HG02884 (cell line): ENCODE results near the gene MORC3.
"Not testable (repeated sequence)": the region's sequence is repeated elsewhere in the genome, so short reads cannot be mapped to it uniquely, and the experiment has no call there.

ENCODE experiments used
- ATAC-seq: cut with Tn5 transposase; IDR thresholded peaks from one replicate; pipeline ENCODE4 v1.9.1; 2021; ENCODE audit warnings: mild to moderate bottlenecking, moderate library complexity; ENCODE audit not compliant: unreplicated experiment

The MORC3 gene

DNA sequence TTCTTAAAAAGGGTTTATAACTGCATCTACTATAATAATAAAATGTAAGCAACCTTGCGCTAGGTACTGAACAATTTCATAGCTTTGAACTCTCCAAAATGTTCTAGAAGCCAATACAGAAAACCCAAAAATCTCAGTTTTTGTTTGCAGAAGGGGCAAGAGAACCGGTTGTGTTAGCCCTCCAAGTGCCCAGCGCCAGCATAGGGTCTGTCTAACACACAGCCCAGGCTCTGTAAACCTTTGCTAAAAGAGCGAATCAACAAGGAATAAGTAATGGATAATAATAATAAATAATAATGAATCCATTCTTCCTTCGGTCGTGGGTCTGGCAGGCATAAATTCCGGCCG lies 64.9 kb downstream of the MORC3 start:
- no peak for ATAC-seq

DNA sequence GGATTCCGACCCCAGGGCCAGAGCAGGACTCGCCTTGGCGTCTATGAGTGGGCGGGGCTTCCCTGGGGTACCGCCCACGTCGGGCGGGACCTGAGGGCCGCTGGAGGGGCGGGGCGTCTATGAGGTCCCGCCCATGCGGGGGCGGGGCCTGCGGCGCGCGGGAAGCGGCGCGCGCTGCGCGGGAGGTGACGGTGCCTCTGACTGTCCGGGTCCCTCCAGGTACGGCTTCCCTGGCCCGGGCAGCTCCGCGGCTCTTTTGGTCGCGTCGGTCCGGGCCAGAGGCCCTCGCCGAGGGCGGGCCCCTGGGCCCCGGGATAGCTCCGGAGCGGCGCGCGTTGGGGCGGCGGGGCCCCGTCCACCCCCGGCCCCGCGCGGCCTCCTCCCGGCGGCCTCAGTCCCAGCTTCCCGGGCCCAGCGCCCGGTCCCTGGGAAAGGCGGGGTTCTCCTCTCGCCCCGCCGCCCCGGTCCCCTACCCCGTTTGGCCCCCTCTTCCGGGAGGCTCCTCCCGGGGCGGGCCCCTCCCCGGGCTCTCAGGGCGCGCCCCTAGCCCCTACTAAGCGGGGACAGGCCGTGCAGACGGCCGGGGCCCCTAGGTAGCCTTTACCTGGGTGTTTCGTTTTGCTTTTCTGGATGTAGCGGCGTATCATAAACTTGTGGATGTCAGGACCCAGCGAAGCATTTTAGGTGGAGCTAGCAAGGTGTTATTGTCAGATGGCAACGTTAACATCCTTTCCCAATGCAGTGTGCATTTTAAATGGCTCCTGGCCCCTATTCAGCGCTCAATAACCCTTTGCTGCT lies 65.4 kb downstream of the MORC3 start, which contains the start of gene CHAF1B:
TSS of gene CHAF1B (plus strand) at position 160 of the 798 bp plus-strand sequence. CDS start 745 bp downstream, outside the sequence.
- peak; percentile 82 for ATAC-seq

GRCh38 chr21:36386031-36386642 lies 66.1 kb downstream of the MORC3 start:
- ATAC-seq = no peak

GRCh38 chr21:36388096-36388495 lies 68.1 kb downstream of the MORC3 start:
- ATAC-seq = no peak

DNA sequence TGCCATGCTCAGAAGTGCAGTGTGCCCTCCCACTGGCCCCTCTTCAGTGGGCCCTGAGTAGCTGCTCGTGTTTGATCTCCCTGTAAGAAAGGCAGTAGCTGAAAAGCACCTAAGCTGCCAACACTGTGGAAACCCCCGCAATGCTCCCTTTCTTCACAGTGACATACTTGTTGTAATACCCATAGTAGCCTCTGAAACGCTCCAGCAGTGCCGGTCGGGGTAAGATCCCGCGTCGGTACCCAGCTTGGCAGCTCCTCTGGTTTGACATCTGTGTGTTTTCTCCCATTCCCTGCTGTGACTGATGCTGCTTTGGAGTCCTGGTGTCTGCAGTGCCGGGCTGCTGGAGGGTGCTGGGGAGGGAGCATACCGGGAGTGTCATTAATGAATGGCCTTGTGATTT lies 68.8 kb downstream of the MORC3 start:
- no peak for ATAC-seq

- ATAC-seq = not testable (repeated sequence)
Observed at GRCh38 chr21:36391649-36392048, 71.7 kb downstream of the MORC3 start.

GRCh38 chr21:36395353-36396111 lies 75.5 kb downstream of the MORC3 start:
- ATAC-seq = no peak

DNA sequence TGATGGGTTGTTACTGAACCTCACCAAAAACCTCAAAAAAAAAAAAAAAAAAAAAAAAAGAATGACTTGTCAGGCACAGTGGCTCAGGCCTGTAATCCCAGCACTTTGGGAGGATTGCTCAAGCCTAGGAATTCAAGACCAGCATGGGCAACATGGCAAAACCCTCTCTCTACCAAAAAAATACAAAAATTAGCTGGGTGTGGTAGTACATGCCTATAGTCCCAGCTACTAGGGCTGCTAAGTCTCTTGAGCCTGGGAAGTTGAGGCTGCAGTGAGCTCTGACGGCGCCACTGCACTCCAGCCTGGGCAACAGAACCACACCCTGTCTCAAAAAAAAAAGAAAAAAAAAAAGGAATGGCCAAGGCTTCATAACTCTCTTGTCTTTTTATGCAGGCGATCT lies 76.3 kb downstream of the MORC3 start:
- no peak for ATAC-seq

- ATAC-seq = no peak
Observed at GRCh38 chr21:36396971-36397370, 77.0 kb downstream of the MORC3 start.

DNA sequence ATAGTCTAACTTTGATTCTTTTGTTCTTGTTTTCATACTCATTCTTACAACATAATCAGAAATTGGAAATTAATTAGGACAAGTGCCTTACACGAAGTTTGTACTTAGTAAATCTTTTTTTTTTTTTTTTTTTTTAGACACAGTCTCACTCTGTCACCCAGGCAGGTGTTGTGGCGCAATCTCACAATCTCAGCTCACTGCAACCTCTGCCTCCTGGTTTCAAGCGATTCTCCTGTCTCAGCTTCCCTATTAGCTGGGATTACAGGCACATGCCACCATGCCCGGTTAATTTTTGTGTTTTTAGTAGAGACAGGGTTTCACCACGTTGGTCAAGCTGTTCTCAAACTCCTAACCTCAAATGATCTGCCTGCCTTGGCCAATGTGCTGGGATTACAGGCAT lies 77.6 kb downstream of the MORC3 start:
- no peak for ATAC-seq

DNA sequence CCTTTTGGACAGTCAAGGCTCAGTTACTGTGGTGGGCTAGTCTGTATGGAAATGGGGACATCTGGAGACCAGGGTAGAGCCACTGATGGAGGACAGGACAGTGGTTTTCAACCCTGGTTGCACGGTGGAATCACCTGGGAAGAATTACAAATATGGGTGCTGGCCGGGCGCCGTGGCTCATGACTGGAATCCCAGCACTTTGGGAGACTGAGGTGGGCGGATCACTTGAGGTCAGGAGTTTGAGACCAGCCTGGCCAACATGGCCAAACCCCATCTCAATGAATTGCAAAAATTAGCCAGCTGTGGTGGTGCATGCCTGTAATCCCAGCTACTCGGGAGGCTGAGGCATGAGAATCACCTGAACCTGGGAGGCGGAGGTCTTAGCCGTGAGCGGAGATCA lies 79.7 kb downstream of the MORC3 start:
- ATAC-seq = not testable (repeated sequence)

- no peak for ATAC-seq
Observed at GRCh38 chr21:36400719-36401118, 80.7 kb downstream of the MORC3 start.

DNA sequence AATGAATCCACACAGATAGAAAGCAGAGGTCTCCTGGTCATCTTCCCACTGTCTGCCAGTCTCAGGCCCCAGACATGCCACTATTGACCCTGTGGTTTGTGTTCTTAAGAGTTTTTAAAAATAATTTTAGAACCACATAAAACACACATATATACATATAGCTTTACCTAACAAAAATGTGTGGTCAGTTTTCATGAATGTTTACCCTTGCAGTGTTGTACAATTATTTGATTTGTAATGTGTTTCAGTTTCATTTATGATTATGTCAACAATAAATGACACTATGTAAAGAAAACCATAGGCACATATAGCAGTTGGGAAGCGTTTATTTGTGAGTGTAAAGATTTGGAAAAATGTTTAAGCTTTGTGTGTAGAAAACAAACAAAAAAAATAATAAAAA lies 82.3 kb downstream of the MORC3 start:
- ATAC-seq = no peak

DNA sequence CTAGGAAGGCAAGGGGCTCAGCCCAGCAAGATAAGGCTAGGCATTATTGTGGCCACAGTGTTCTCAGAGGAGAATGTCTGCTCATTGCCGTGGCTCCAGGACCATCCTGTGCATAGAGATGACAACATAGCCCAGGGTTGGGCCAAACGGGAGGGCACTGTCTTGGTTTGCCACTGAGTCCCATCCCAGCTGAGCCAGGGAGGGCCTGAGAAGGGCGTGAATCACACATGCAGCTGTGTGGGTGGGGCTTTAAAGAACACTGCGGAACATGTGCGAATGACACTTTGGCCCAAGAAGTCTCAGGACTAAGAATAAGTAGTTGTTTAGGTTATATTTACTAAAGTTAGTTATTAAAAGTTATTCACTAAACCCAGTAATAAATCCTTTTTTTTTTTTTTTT lies 83.7 kb downstream of the MORC3 start:
- no peak for ATAC-seq

DNA sequence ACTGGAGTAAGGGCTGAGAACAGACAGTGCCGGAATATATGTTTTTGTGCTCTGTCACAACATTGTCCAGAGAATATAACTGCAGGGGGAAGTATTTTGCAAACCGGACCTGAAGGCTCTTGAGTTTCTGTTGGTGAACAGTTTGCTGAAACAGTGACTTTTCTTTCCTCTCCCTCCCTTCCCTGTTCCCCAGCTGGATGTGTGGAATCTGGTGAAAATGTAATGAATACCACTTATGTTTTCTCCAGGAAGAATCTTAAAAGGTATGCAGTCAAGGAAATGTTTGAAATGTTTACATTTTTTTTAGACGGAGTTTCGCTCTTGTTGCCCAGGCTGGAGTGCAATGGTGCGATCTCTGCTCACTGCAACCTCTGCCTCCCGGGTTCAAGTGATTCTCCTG lies 88.6 kb downstream of the MORC3 start:
- ATAC-seq = no peak

DNA sequence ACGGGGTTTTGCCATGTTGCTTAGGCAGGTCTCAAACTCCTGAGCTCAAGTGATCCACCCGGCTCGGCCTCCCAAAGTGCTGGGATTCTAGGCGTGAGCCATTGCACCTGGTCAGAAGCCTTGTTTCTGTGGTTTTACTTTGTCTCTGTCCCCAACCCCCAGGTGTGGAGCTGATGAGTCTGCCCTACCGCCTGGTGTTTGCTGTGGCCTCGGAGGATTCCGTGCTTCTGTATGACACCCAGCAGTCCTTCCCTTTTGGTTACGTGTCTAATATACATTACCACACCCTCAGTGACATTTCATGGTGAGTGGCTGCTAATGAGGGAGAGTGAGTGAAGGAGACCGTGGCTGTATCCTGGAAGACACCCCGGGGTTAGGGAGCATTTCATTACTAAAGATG lies 91.3 kb downstream of the MORC3 start:
- ATAC-seq = no peak

DNA sequence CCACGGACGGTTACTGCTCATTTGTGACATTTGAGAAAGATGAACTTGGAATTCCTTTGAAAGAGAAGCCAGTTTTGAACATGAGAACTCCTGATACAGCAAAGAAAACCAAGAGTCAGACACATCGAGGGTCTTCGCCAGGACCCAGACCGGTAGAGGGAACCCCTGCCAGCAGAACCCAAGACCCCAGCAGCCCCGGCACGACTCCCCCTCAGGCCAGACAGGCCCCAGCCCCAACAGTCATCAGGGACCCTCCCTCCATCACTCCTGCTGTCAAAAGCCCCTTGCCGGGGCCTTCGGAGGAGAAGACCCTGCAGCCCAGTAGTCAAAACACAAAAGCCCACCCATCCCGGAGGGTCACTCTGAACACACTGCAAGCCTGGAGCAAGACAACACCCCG lies 92.9 kb downstream of the MORC3 start:
- ATAC-seq = no peak

DNA sequence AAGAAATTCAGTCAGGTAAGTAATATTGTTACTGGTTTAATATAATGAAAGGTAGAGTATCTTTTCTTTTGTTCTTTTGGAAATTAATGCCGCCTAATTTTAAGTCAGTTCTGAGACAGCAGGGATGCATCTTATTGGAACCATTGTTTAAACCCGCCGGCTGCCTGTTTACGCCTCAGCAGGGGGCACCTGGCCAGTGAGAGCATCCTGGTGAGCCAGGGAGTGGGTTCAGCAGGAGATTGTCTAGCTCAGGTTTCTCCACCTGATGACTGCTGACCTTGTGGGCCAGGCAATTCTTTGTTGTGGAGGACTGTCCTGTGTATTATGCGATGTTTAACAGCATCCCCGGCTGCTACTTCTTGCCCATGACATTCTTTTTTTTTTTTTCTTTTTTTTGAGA lies 95.4 kb downstream of the MORC3 start:
- no peak for ATAC-seq

DNA sequence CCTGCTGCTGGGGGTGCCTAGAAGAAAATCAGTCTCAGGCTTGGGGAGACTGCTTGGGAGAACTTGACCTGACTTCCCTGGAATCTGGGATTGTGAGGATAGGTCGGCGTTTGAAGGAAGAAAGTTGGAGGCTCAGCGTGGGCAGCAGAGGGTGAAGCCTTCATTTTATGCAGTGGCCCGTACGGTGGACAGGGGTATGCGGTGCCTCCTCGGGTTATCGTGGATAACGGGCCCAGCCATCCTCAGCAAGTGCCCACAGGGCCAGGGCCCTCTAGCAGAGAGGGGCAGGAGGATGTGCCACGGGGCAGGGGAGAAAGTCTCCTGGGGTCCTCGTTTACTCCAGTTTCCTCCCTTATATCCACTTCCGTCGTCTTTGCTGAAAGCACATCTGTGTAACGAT lies 99.2 kb downstream of the MORC3 start:
- ATAC-seq = no peak

DNA sequence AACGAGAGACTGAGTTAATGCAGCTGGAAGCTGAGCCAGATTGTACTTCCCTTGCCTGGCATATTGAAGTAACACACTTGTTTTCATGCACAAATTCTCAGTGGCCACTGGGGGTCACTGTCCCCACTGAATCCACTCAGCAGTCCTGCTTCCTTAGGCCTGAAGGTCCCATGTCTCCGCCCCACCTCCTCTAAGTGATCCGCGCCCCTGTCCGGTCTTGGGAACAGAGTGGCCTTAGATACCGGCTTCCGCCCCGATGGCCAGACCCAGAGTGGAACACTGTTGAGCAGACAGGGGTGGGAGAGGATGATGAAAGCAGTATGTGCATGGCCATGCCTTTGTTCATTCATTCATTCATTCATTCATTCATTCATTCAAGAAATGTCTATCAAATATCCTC lies 100.0 kb downstream of the MORC3 start:
- ATAC-seq = no peak

GRCh38 chr21:36420571-36421339 lies 100.8 kb downstream of the MORC3 start:
- no peak for ATAC-seq
